Body of pancreas (tissue), 4 donors: Measurements from ENCODE around the gene SUB1. TPM values are rescaled to one million over a fixed set of nuclear protein-coding genes. Genes with fewer than 3 reads are reported as not detected.
"Not testable (repeated sequence)": the region's sequence is repeated elsewhere in the genome, so short reads cannot be mapped to it uniquely, and the experiment has no call there.

ENCODE experiments used
- ATAC-seq: fragments of 150-250 bp; one replicate; pipeline ENCODE4 v1.9.1; 2016
- DNase-seq, 4 donors: peaks; one replicate each; pipeline ENCODE4 v3.0.0-alpha.2; 2019
- H3K27ac ChIP-seq, 4 donors: fragments of 200-600 bp; sonication (generic); 1 replicate in 3 of 4; 2 replicates in 1 of 4; pipeline versions ENCODE4 v1.5.1 to v1.6.1; 2016 to 2019; ENCODE audit warnings: mild to moderate bottlenecking in 1 of 4, mixed read lengths in 1 of 4, moderate library complexity in 1 of 4
- H3K27me3 ChIP-seq, 2 donors: fragments of 200-600 bp; sonication (generic); one replicate each; pipeline ENCODE4 v1.6.0; 2016; ENCODE audit warnings: mild to moderate bottlenecking in 1 of 2
- H3K36me3 ChIP-seq, 2 donors: fragments of 200-600 bp; sonication (generic); replicated peaks in 1 of 2; 2 replicates each; pipeline ENCODE4 v1.5.1; 2016; ENCODE audit warnings: low read depth in 2 of 2; ENCODE audit not compliant: insufficient read depth in 1 of 2
- H3K4me1 ChIP-seq: fragments of 200-600 bp; sonication (generic); one replicate; pipeline ENCODE4 v1.6.0; 2016
- H3K4me3 ChIP-seq, 2 donors: fragments of 200-600 bp; sonication (generic); 1 replicate in 1 of 2; 2 replicates in 1 of 2; pipeline ENCODE4 v1.5.1; 2016 to 2019
- H3K9me3 ChIP-seq, 3 donors: fragments of 200-600 bp; sonication (generic); 1 replicate in 2 of 3; 2 replicates in 1 of 3; pipeline ENCODE4 v1.5.1; 2016
- CTCF ChIP-seq, 7 experiments: fragments of 450-650 bp in 4 of 7; fragments of 200-600 bp in 3 of 7; sonication (generic) in 3 of 7; IDR thresholded peaks; one replicate each; pipeline ENCODE4 v1.5.1; 2016 to 2019; ENCODE audit warnings: antibody characterized with exemption in 7 of 7
- POLR2A ChIP-seq, 3 donors: fragments of 450-650 bp; IDR thresholded peaks; one replicate each; pipeline ENCODE4 v1.6.1; 2016; ENCODE audit warnings: antibody characterized with exemption in 3 of 3, mild to moderate bottlenecking in 2 of 3
- WGBS, 2 donors: methylation state at CpG; one replicate each; pipeline ENCODE4 v1.1.5; 2017; 5-methylcytosine and 5-hydroxymethylcytosine counted together
- intact Hi-C: fragments of 100-400 bp; cut with DNase I; formaldehyde crosslinking; loops from one replicate; pipeline ENCODE4 v1.15.1; 2023
- total RNA-seq, 2 donors: library from RNA; depleted of rRNA; stranded (reverse); fragments of >200 nt; gene quantifications; one replicate each; pipeline ENCODE4 v1.1.0, GENCODE V29; 2016

The SUB1 gene
- total RNA-seq, 2 donors from 2014 or later: 30.1 to 168 TPM

- Histone ChIP-seq H3K36me3 (no peaks in the 10 kb centered on the region), H3K27ac (no peak overlapping the region), H3K4me1 (no peaks in the 10 kb centered on the region), H3K27me3 (no peaks in the 10 kb centered on the region), H3K9me3 (no peaks in the 10 kb centered on the region), H3K4me3 (no peak overlapping the region)
- no peak for TF ChIP-seq CTCF (IDR thresholded peaks at IDR 0.05)
- TF ChIP-seq POLR2A (IDR thresholded peaks at IDR 0.05): no peak
- ATAC-seq (no peak), DNase-seq (no peak)
- intact Hi-C loops: no loop called here
- WGBS, 2 donors: 61 to 66% methylated on average over 12 of the region's 12 CpGs
These were observed 40.1 kb upstream of the SUB1 start for GRCh38 chr5:32545102-32545800.

- Histone ChIP-seq H3K4me3 (no peak overlapping the region), H3K4me1 (no peaks in the 10 kb centered on the region), H3K9me3 (no peaks in the 10 kb centered on the region), H3K27ac (no peak overlapping the region), H3K27me3 (no peaks in the 10 kb centered on the region), H3K36me3 (no peaks in the 10 kb centered on the region)
- no peak for ATAC-seq
- no peak for DNase-seq
- intact Hi-C loops: no loop called here
- 59 to 63% methylated on average over 3 of the region's 3 CpGs for WGBS, 2 donors
- no peak for TF ChIP-seq POLR2A (IDR thresholded peaks at IDR 0.05)
- TF ChIP-seq CTCF (IDR thresholded peaks at IDR 0.05): no peak
These were observed 34.2 kb upstream of the SUB1 start for GRCh38 chr5:32551194-32551593.

- no peak for ATAC-seq
These were observed 33.5 kb upstream of the SUB1 start for GRCh38 chr5:32551865-32552264.

GRCh38 chr5:32552491-32552890 lies 32.9 kb upstream of the SUB1 start:
- H3K9me3 ChIP-seq, H3K4me1 ChIP-seq, H3K36me3 ChIP-seq, H3K4me3 ChIP-seq, intact Hi-C loops, DNase-seq, H3K27me3 ChIP-seq, H3K27ac ChIP-seq, ATAC-seq: not testable (repeated sequence)
- WGBS, 2 donors: 87 to 88% methylated on average over 6 of the region's 6 CpGs

More at GRCh38 chr5:32551865-32552264, 33.5 kb upstream of the SUB1 start:
- H3K27me3 ChIP-seq: no peaks in the 10 kb centered on the region
- TF ChIP-seq CTCF (IDR thresholded peaks at IDR 0.05) (no peak), POLR2A (IDR thresholded peaks at IDR 0.05) (no peak)
- no peak for DNase-seq
- no peak overlapping the region for H3K4me3 ChIP-seq
- H3K36me3 ChIP-seq: no peaks in the 10 kb centered on the region
- intact Hi-C loops: no loop called here
- 74 to 76% methylated on average over 2 of the region's 2 CpGs for WGBS, 2 donors
- H3K4me1 ChIP-seq: no peaks in the 10 kb centered on the region
- H3K9me3 ChIP-seq: no peaks in the 10 kb centered on the region
- H3K27ac ChIP-seq: no peak overlapping the region

GRCh38 chr5:32552936-32553335 lies 32.4 kb upstream of the SUB1 start:
- Histone ChIP-seq H3K27me3 (no peaks in the 10 kb centered on the region), H3K4me1 (no peaks in the 10 kb centered on the region), H3K36me3 (no peaks in the 10 kb centered on the region), H3K27ac (no peak overlapping the region), H3K4me3 (no peak overlapping the region), H3K9me3 (no peaks in the 10 kb centered on the region)
- DNase-seq: no peak
- WGBS, 2 donors: 91 to 93% methylated on average over 3 to 10 of the region's 10 CpGs
- TF ChIP-seq POLR2A (IDR thresholded peaks at IDR 0.05) (no peak), CTCF (IDR thresholded peaks at IDR 0.05) (no peak)
- no peak for ATAC-seq
- intact Hi-C loops: no loop called here

- H3K4me3 ChIP-seq, H3K9me3 ChIP-seq, ATAC-seq, H3K27me3 ChIP-seq, H3K27ac ChIP-seq, DNase-seq, intact Hi-C loops, H3K36me3 ChIP-seq, H3K4me1 ChIP-seq: not testable (repeated sequence)
- WGBS, 2 donors: 22 to 44% methylated on average over 2 of the region's 2 CpGs
These were observed 31.1 kb upstream of the SUB1 start for GRCh38 chr5:32554181-32554780.

GRCh38 chr5:32556543-32556942 lies 28.8 kb upstream of the SUB1 start:
- DNase-seq, H3K27me3 ChIP-seq, H3K27ac ChIP-seq, intact Hi-C loops, H3K9me3 ChIP-seq, ATAC-seq, H3K36me3 ChIP-seq, H3K4me3 ChIP-seq, H3K4me1 ChIP-seq: not testable (repeated sequence)
- 68 to 83% methylated on average over 3 to 6 of the region's 6 CpGs for WGBS, 2 donors
